SK-N-SH treated with all-trans-retinoic acid at 6 μM for 48 hours (cell line): ENCODE measurements around the gene LRRFIP1.
"Not testable (repeated sequence)": the region's sequence is repeated elsewhere in the genome, so short reads cannot be mapped to it uniquely, and the experiment has no call there.

ENCODE experiments used
- ARNTL ChIP-seq: fragments of 450-650 bp; formaldehyde crosslinking; IDR thresholded peaks from 2 replicates; pipeline ENCODE4 v1.5.0; 2020; ENCODE audit warnings: low read depth, mild to moderate bottlenecking, moderate library complexity, borderline replicate concordance
- RARB ChIP-seq: fragments of 250-450 bp; sonication (Bioruptor Pico); IDR thresholded peaks from 2 replicates; pipeline ENCODE4 v1.8.0; 2021; ENCODE audit warnings: mild to moderate bottlenecking, moderate library complexity
- ZC3H10 ChIP-seq: fragments of 250-450 bp; sonication (Bioruptor Pico); IDR thresholded peaks from 2 replicates; pipeline ENCODE4 v1.5.1; 2021; ENCODE audit warnings: mild to moderate bottlenecking, moderate library complexity
- ZFP30 ChIP-seq: fragments of 450-650 bp; formaldehyde crosslinking; IDR thresholded peaks from 2 replicates; pipeline ENCODE4 v1.5.0; 2022; ENCODE audit warnings: mild to moderate bottlenecking, moderate library complexity
- TF ChIP-seq, protein P1 (sequence below): fragments of 250-450 bp; sonication (Bioruptor Pico); IDR thresholded peaks from 2 replicates; pipeline ENCODE4 v1.8.0; 2020; ENCODE audit warnings: mild to moderate bottlenecking, moderate library complexity, borderline replicate concordance
- TF ChIP-seq, protein P2 (sequence below): fragments of 250-450 bp; sonication (Bioruptor Pico); IDR thresholded peaks from 2 replicates; pipeline ENCODE4 v1.5.1; 2020; ENCODE audit warnings: low read depth, mild to moderate bottlenecking, moderate library complexity
- TF ChIP-seq, protein P3 (sequence below): fragments of 250-450 bp; sonication (Bioruptor Pico); IDR thresholded peaks from 2 replicates; pipeline ENCODE4 v1.5.0; 2020; ENCODE audit warnings: mild to moderate bottlenecking, moderate library complexity

DNA sequence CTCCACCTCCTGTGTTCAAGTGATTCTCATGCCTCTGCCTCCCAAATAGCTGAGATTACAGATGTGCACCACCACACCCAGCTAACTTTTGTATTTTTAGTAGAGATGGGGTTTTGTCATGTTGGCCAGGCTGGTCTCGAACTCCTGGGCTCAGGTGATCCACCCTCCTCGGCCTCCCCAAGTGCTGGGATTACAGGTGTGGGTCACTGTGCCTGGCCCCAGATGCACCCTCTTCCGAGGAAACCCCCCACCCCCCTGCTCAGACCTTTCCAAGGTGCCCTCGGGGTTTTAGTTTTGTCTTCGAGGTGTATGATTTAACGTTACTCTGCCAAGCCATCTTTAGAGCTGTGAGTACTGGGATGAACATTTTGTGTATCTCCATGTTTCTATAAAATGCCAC is 61.2 kb downstream of the LRRFIP1 start:
- not testable (repeated sequence) for TF ChIP-seq ZFP30 (CRISPR knock-in tag); ZC3H10; ARNTL (CRISPR knock-in tag); RARB (CRISPR knock-in tag)
- TF ChIP-seq, protein P1, sequence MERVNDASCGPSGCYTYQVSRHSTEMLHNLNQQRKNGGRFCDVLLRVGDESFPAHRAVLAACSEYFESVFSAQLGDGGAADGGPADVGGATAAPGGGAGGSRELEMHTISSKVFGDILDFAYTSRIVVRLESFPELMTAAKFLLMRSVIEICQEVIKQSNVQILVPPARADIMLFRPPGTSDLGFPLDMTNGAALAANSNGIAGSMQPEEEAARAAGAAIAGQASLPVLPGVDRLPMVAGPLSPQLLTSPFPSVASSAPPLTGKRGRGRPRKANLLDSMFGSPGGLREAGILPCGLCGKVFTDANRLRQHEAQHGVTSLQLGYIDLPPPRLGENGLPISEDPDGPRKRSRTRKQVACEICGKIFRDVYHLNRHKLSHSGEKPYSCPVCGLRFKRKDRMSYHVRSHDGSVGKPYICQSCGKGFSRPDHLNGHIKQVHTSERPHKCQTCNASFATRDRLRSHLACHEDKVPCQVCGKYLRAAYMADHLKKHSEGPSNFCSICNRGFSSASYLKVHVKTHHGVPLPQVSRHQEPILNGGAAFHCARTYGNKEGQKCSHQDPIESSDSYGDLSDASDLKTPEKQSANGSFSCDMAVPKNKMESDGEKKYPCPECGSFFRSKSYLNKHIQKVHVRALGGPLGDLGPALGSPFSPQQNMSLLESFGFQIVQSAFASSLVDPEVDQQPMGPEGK, result not testable (repeated sequence)
- TF ChIP-seq, protein P2, sequence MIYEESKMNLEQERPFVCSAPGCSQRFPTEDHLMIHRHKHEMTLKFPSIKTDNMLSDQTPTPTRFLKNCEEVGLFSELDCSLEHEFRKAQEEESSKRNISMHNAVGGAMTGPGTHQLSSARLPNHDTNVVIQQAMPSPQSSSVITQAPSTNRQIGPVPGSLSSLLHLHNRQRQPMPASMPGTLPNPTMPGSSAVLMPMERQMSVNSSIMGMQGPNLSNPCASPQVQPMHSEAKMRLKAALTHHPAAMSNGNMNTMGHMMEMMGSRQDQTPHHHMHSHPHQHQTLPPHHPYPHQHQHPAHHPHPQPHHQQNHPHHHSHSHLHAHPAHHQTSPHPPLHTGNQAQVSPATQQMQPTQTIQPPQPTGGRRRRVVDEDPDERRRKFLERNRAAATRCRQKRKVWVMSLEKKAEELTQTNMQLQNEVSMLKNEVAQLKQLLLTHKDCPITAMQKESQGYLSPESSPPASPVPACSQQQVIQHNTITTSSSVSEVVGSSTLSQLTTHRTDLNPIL (CRISPR knock-in tag), result not testable (repeated sequence)
- TF ChIP-seq, protein P3, sequence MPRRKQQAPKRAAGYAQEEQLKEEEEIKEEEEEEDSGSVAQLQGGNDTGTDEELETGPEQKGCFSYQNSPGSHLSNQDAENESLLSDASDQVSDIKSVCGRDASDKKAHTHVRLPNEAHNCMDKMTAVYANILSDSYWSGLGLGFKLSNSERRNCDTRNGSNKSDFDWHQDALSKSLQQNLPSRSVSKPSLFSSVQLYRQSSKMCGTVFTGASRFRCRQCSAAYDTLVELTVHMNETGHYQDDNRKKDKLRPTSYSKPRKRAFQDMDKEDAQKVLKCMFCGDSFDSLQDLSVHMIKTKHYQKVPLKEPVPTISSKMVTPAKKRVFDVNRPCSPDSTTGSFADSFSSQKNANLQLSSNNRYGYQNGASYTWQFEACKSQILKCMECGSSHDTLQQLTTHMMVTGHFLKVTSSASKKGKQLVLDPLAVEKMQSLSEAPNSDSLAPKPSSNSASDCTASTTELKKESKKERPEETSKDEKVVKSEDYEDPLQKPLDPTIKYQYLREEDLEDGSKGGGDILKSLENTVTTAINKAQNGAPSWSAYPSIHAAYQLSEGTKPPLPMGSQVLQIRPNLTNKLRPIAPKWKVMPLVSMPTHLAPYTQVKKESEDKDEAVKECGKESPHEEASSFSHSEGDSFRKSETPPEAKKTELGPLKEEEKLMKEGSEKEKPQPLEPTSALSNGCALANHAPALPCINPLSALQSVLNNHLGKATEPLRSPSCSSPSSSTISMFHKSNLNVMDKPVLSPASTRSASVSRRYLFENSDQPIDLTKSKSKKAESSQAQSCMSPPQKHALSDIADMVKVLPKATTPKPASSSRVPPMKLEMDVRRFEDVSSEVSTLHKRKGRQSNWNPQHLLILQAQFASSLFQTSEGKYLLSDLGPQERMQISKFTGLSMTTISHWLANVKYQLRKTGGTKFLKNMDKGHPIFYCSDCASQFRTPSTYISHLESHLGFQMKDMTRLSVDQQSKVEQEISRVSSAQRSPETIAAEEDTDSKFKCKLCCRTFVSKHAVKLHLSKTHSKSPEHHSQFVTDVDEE (CRISPR knock-in tag), result not testable (repeated sequence)
